ENCODE data around the gene GCLC.

Gene GCLC

DNA sequence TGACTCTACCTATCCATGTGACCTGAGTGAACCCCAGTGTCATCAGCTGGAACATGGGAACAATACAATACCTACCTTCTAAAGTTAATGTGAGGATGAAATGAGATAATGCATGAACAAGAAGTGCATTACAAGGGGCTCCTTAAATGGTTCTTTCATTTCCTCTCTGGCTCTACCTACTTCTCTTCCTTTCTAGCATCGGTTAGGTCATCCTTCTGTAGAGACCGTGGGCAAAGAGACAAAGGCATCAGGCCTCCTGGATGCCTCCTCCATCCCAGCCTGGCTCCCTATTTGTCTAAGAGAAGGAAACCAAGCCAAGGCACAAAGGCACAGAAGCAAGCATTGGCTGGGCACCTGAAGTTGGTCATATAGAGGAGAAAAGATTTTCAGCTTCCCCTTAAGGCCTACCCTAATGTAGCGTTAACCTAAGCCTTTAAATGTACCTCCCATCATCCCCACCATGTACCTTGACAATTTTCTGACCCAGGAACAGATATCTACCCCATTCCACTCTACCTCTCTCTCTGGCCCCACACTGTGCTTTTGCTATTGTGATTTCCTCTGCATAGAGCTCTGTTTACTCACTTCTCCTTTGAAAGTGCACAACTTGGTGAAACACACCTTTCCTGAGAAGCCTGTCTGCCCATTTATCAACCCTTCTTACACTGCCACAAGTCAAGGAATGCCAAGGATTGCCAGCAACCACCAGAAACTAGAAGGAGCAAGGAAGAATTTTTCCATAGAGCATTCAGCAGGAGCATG lies 86.6 kb downstream of the GCLC start:
- Histone ChIP-seq H3K79me2 (ENCODE audit: control insufficient read depth, insufficient read depth, low read length, unreplicated experiment) (no peaks in the 10 kb centered on the region), H2AFZ (ENCODE audit: low read length, unreplicated experiment) (no peak overlapping the region), H3K27me3 (ENCODE audit: insufficient read depth, low read length) (0 out of 2 replicates have a peak, but pooled peaks cover 3% of the 10 kb centered on the region), H3K4me1 (ENCODE audit: control insufficient read depth, insufficient read depth, low read length, unreplicated experiment) (no peaks in the 10 kb centered on the region), H3K36me3 (ENCODE audit: insufficient read depth, low read length) (no peaks in the 10 kb centered on the region), H3K27ac (ENCODE audit: low read depth, low read length) (no peak overlapping the region), H3K4me3 (ENCODE audit: low read depth, low read length) (no peak overlapping the region)

DNA sequence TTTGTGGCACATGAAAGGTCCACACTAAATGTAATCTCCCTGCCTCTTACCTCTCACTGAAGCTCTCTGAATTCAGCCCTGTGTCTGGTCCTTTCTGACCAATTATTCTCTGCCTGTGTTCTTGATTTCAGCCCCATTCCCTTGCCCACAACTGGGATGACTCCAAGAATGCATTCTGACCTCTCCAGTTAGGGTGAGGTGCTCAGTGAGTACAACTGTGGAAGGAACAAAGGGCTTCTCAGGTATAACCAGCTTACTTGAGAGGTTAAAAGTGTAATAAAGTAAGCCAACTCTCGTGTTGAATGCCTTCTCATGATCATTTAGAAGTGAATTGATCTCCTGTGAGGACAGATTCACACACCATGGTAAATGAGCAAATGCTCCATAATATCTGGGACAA lies 88.1 kb downstream of the GCLC start:
- H3K27me3 ChIP-seq (ENCODE audit: insufficient read depth, low read length), result 0 out of 2 replicates have a peak, but pooled peaks cover 3% of the 10 kb centered on the region
- H3K27ac ChIP-seq (ENCODE audit: low read depth, low read length), result no peak overlapping the region
- no peak overlapping the region for H2AFZ ChIP-seq (ENCODE audit: low read length, unreplicated experiment)
- no peaks in the 10 kb centered on the region for H3K4me1 ChIP-seq (ENCODE audit: control insufficient read depth, insufficient read depth, low read length, unreplicated experiment)
- no peaks in the 10 kb centered on the region for H3K36me3 ChIP-seq (ENCODE audit: insufficient read depth, low read length)
- no peaks in the 10 kb centered on the region for H3K79me2 ChIP-seq (ENCODE audit: control insufficient read depth, insufficient read depth, low read length, unreplicated experiment)
- H3K4me3 ChIP-seq (ENCODE audit: low read depth, low read length), result no peak overlapping the region

DNA sequence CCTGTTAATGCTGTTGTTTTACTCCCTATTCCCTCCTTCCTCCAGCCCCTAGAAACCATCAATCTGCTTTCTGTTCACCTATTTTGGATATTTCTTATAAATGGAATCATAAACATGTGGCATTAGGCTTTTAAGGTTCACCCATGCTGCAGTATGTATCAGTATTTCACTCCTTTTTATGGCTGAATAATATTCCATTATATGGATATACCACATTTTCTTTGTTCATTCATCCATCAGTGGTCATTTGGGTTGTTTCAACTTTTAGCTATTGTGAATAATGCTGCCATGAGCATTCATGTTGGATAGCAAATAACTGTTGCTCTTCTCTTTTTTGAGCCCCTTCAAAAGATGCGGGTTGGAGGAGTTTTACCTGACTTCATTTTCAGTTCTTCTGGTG lies 89.2 kb downstream of the GCLC start:
- no peaks in the 10 kb centered on the region for H3K79me2 ChIP-seq (ENCODE audit: control insufficient read depth, insufficient read depth, low read length, unreplicated experiment)
- no peak overlapping the region for H3K27ac ChIP-seq (ENCODE audit: low read depth, low read length)
- H3K4me3 ChIP-seq (ENCODE audit: low read depth, low read length), result no peak overlapping the region
- no peak overlapping the region for H2AFZ ChIP-seq (ENCODE audit: low read length, unreplicated experiment)
- no peaks in the 10 kb centered on the region for H3K4me1 ChIP-seq (ENCODE audit: control insufficient read depth, insufficient read depth, low read length, unreplicated experiment)
- H3K36me3 ChIP-seq (ENCODE audit: insufficient read depth, low read length), result no peaks in the 10 kb centered on the region
- 0 out of 2 replicates have a peak, but pooled peaks cover 3% of the 10 kb centered on the region for H3K27me3 ChIP-seq (ENCODE audit: insufficient read depth, low read length)

DNA sequence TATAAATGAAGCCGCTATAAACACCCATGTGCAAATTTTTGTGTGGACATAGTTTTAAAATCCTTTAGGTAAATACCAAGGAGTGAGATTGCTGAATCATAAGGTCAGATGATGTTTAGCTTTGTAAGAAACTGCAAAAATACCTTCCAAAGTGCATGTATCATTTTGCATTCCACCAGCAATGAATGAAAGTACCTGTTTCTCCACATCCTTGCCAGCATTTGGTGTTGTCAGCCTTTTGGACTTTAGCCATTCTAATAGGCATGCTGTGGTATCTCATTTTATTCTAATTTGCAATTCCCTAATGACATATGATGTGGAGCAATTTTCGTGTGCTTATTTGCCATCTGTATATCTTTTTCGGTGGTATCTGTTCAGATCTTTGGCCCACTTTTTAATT lies 93.7 kb downstream of the GCLC start:
- Histone ChIP-seq H3K4me1 (ENCODE audit: control insufficient read depth, insufficient read depth, low read length, unreplicated experiment) (no peaks in the 10 kb centered on the region), H2AFZ (ENCODE audit: low read length, unreplicated experiment) (no peak overlapping the region), H3K79me2 (ENCODE audit: control insufficient read depth, insufficient read depth, low read length, unreplicated experiment) (no peaks in the 10 kb centered on the region), H3K36me3 (ENCODE audit: insufficient read depth, low read length) (no peaks in the 10 kb centered on the region), H3K27me3 (ENCODE audit: insufficient read depth, low read length) (no peaks in the 10 kb centered on the region), H3K4me3 (ENCODE audit: low read depth, low read length) (no peak overlapping the region), H3K27ac (ENCODE audit: low read depth, low read length) (no peak overlapping the region)

DNA sequence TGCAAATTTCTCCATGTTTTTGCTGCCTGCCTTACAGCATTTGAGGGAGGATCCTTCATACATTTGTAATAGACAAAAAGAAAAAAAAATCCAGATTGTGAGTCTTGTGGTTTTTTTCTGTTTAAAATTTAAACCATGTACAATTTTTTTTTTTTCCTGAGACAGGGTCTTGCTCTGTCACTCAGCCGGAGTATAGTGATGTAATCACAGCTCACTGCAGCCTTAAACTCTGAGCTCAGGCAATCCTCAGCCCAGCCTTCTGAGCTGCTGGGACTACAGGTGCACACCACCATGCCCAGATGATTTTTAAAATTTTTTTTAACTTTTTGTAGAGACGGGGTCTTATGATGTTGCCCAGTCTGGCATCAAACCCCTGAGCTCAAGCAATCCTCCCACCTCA lies 97.0 kb downstream of the GCLC start:
- no peaks in the 10 kb centered on the region for H3K36me3 ChIP-seq (ENCODE audit: insufficient read depth, low read length)
- no peak overlapping the region for H3K27ac ChIP-seq (ENCODE audit: low read depth, low read length)
- no peaks in the 10 kb centered on the region for H3K27me3 ChIP-seq (ENCODE audit: insufficient read depth, low read length)
- H3K79me2 ChIP-seq (ENCODE audit: control insufficient read depth, insufficient read depth, low read length, unreplicated experiment), result no peaks in the 10 kb centered on the region
- no peaks in the 10 kb centered on the region for H3K4me1 ChIP-seq (ENCODE audit: control insufficient read depth, insufficient read depth, low read length, unreplicated experiment)
- no peak overlapping the region for H2AFZ ChIP-seq (ENCODE audit: low read length, unreplicated experiment)
- no peak overlapping the region for H3K4me3 ChIP-seq (ENCODE audit: low read depth, low read length)

Data from ACC112 (cell line).